Measurements from ENCODE around the gene TMEM170A.
"Not testable (repeated sequence)": the region's sequence is repeated elsewhere in the genome, so short reads cannot be mapped to it uniquely, and the experiment has no call there.

Gene TMEM170A

GRCh38 chr16:75464122-75464918, at the start of gene TMEM170A:
TSS of gene TMEM170A (minus strand) at chr16:75464689. CDS start at chr16:75464600, 89 bp downstream.
- H3K27me3 Mint-ChIP-seq: no peaks in the 10 kb centered on the region
- peaks cover 5% of the 10 kb centered on the region for H3K36me3 Mint-ChIP-seq
- peak within 1 kb of the TSS; percentile 92 for H3K27ac Mint-ChIP-seq
- H3K4me3 Mint-ChIP-seq: peak within 1 kb of the TSS; percentile 88
- H3K4me1 Mint-ChIP-seq: peaks cover 19% of the 10 kb centered on the region
- ATAC-seq (ENCODE audit: low read depth): peak; percentile 89
- H3K9me3 Mint-ChIP-seq: no peaks in the 10 kb centered on the region
- DNase-seq (ENCODE audit: low spot score in 2 of 2): peak; percentile 98 to 99

- Mint-ChIP-seq H3K4me1 (no peaks in the 10 kb centered on the region), H3K27ac (no peak overlapping the region)
- DNase-seq (ENCODE audit: low spot score in 2 of 2): no peak
These were observed 42.1 kb upstream of the TMEM170A start for GRCh38 chr16:75506574-75506973.

GRCh38 chr16:75506107-75506506, 41.6 kb upstream of the TMEM170A start:
- DNase-seq (ENCODE audit: low spot score in 2 of 2) (no peak), ATAC-seq (ENCODE audit: low read depth) (no peak)
- no peaks in the 10 kb centered on the region for H3K9me3 Mint-ChIP-seq
- H3K27me3 Mint-ChIP-seq: peaks cover 13% of the 10 kb centered on the region
- H3K36me3 Mint-ChIP-seq: no peaks in the 10 kb centered on the region
- no peak overlapping the region for H3K27ac Mint-ChIP-seq
- no peaks in the 10 kb centered on the region for H3K4me1 Mint-ChIP-seq
- no peak overlapping the region for H3K4me3 Mint-ChIP-seq

More at GRCh38 chr16:75506574-75506973, 42.1 kb upstream of the TMEM170A start:
- H3K9me3 Mint-ChIP-seq: no peaks in the 10 kb centered on the region
- peaks cover 13% of the 10 kb centered on the region for H3K27me3 Mint-ChIP-seq
- no peak overlapping the region for H3K4me3 Mint-ChIP-seq
- no peak for ATAC-seq (ENCODE audit: low read depth)
- H3K36me3 Mint-ChIP-seq: no peaks in the 10 kb centered on the region

- H3K27ac Mint-ChIP-seq: no peak overlapping the region
- ATAC-seq (ENCODE audit: low read depth): no peak
- peaks cover 16% of the 10 kb centered on the region for H3K27me3 Mint-ChIP-seq
These were observed 39.3 kb upstream of the TMEM170A start for GRCh38 chr16:75503801-75504200.

GRCh38 chr16:75502916-75503605, 38.6 kb upstream of the TMEM170A start:
- ATAC-seq (ENCODE audit: low read depth) (no peak), DNase-seq (ENCODE audit: low spot score in 2 of 2) (no peak)
- H3K36me3 Mint-ChIP-seq: no peaks in the 10 kb centered on the region
- no peak overlapping the region for H3K27ac Mint-ChIP-seq
- peaks cover 14% of the 10 kb centered on the region for H3K27me3 Mint-ChIP-seq
- H3K4me3 Mint-ChIP-seq: no peak overlapping the region
- H3K4me1 Mint-ChIP-seq: no peaks in the 10 kb centered on the region
- H3K9me3 Mint-ChIP-seq: no peaks in the 10 kb centered on the region

More at GRCh38 chr16:75503801-75504200, 39.3 kb upstream of the TMEM170A start:
- no peaks in the 10 kb centered on the region for H3K36me3 Mint-ChIP-seq
- H3K4me3 Mint-ChIP-seq: no peak overlapping the region
- H3K9me3 Mint-ChIP-seq: no peaks in the 10 kb centered on the region
- H3K4me1 Mint-ChIP-seq: no peaks in the 10 kb centered on the region
- no peak for DNase-seq (ENCODE audit: low spot score in 2 of 2)

GRCh38 chr16:75501820-75502219, 37.3 kb upstream of the TMEM170A start:
- not testable (repeated sequence) for H3K4me3 Mint-ChIP-seq; H3K36me3 Mint-ChIP-seq; ATAC-seq (ENCODE audit: low read depth); H3K27ac Mint-ChIP-seq; H3K9me3 Mint-ChIP-seq; DNase-seq (ENCODE audit: low spot score in 2 of 2); H3K4me1 Mint-ChIP-seq
- peaks cover 14% of the 10 kb centered on the region for H3K27me3 Mint-ChIP-seq

GRCh38 chr16:75501359-75501758, 36.9 kb upstream of the TMEM170A start:
- no peak for DNase-seq (ENCODE audit: low spot score in 2 of 2)
- ATAC-seq (ENCODE audit: low read depth): no peak

GRCh38 chr16:75498605-75499322, 34.3 kb upstream of the TMEM170A start:
- H3K4me1 Mint-ChIP-seq; H3K27ac Mint-ChIP-seq; H3K4me3 Mint-ChIP-seq; ATAC-seq (ENCODE audit: low read depth); DNase-seq (ENCODE audit: low spot score in 2 of 2); H3K36me3 Mint-ChIP-seq; H3K9me3 Mint-ChIP-seq: not testable (repeated sequence)
- peaks cover 11% of the 10 kb centered on the region for H3K27me3 Mint-ChIP-seq

More at GRCh38 chr16:75501359-75501758, 36.9 kb upstream of the TMEM170A start:
- H3K4me1 Mint-ChIP-seq: no peaks in the 10 kb centered on the region
- no peak overlapping the region for H3K4me3 Mint-ChIP-seq
- H3K9me3 Mint-ChIP-seq: no peaks in the 10 kb centered on the region
- no peak overlapping the region for H3K27ac Mint-ChIP-seq
- peaks cover 9% of the 10 kb centered on the region for H3K27me3 Mint-ChIP-seq
- H3K36me3 Mint-ChIP-seq: no peaks in the 10 kb centered on the region

GRCh38 chr16:75497558-75497957, 33.1 kb upstream of the TMEM170A start:
- H3K9me3 Mint-ChIP-seq: no peaks in the 10 kb centered on the region
- ATAC-seq (ENCODE audit: low read depth) (no peak), DNase-seq (ENCODE audit: low spot score in 2 of 2) (no peak)
- peaks cover 4% of the 10 kb centered on the region for H3K4me1 Mint-ChIP-seq
- H3K27ac Mint-ChIP-seq: no peak overlapping the region
- H3K36me3 Mint-ChIP-seq: no peaks in the 10 kb centered on the region
- H3K4me3 Mint-ChIP-seq: no peak overlapping the region
- peaks cover 12% of the 10 kb centered on the region for H3K27me3 Mint-ChIP-seq

GRCh38 chr16:75495076-75495674, 30.7 kb upstream of the TMEM170A start, which contains the start of gene CHST6:
TSS of gene CHST6 (minus strand) at chr16:75495441. CDS start at chr16:75479828, 15,613 bp downstream.
- no peak for DNase-seq (ENCODE audit: low spot score in 2 of 2)

GRCh38 chr16:75494661-75495075, 30.2 kb upstream of the TMEM170A start:
- Mint-ChIP-seq H3K9me3 (no peaks in the 10 kb centered on the region), H3K36me3 (no peaks in the 10 kb centered on the region), H3K4me1 (peaks cover 7% of the 10 kb centered on the region), H3K27ac (no peak overlapping the region), H3K27me3 (peaks cover 8% of the 10 kb centered on the region), H3K4me3 (peak overlapping the region; percentile 61)
- DNase-seq (ENCODE audit: low spot score in 2 of 2) (no peak), ATAC-seq (ENCODE audit: low read depth) (peak; percentile 19)

More at GRCh38 chr16:75495076-75495674, 30.7 kb upstream of the TMEM170A start, which contains the start of gene CHST6:
- H3K36me3 Mint-ChIP-seq: no peaks in the 10 kb centered on the region
- peak; percentile 67 for ATAC-seq (ENCODE audit: low read depth)
- H3K27me3 Mint-ChIP-seq: peaks cover 9% of the 10 kb centered on the region
- H3K4me3 Mint-ChIP-seq: peak within 1 kb of the TSS; percentile 61
- H3K9me3 Mint-ChIP-seq: no peaks in the 10 kb centered on the region
- no peak within 1 kb of the TSS for H3K27ac Mint-ChIP-seq
- peaks cover 6% of the 10 kb centered on the region for H3K4me1 Mint-ChIP-seq

- no peaks in the 10 kb centered on the region for H3K36me3 Mint-ChIP-seq
- H3K4me1 Mint-ChIP-seq: peaks cover 7% of the 10 kb centered on the region
- H3K27ac Mint-ChIP-seq: no peak overlapping the region
- H3K4me3 Mint-ChIP-seq: no peak overlapping the region
- no peak for DNase-seq (ENCODE audit: low spot score in 2 of 2)
- H3K9me3 Mint-ChIP-seq: no peaks in the 10 kb centered on the region
- H3K27me3 Mint-ChIP-seq: peaks cover 8% of the 10 kb centered on the region
- ATAC-seq (ENCODE audit: low read depth): no peak
These were observed 29.7 kb upstream of the TMEM170A start for GRCh38 chr16:75494184-75494583.

- Mint-ChIP-seq H3K27me3 (peaks cover 11% of the 10 kb centered on the region), H3K27ac (no peak overlapping the region), H3K4me1 (peaks cover 12% of the 10 kb centered on the region), H3K9me3 (no peaks in the 10 kb centered on the region), H3K4me3 (no peak overlapping the region), H3K36me3 (no peaks in the 10 kb centered on the region)
- ATAC-seq (ENCODE audit: low read depth) (no peak), DNase-seq (ENCODE audit: low spot score in 2 of 2) (no peak)
These were observed 27.4 kb upstream of the TMEM170A start for GRCh38 chr16:75491876-75492275.

Data from memory B cell (primary cell).